Neural crest cell (in vitro differentiated cells): Measurements from ENCODE around the gene SHD. TPM values are rescaled to one million over a fixed set of nuclear protein-coding genes. Genes with fewer than 3 reads are reported as not detected.
A peak's percentile ranks its signal among the peaks of the same experiment; 100 is the strongest.
"Not testable (repeated sequence)": the region's sequence is repeated elsewhere in the genome, so short reads cannot be mapped to it uniquely, and the experiment has no call there.

Source experiments
- DNase-seq: peaks from one replicate; pipeline ENCODE4 v3.0.0; 2021; ENCODE audit warnings: low read depth, mixed read lengths, low spot score
- H3K27ac Mint-ChIP-seq: one replicate; pipeline ENCODE4 v1.8.0; 2021; ENCODE audit warnings: mild to moderate bottlenecking, mixed read lengths; ENCODE audit not compliant: unreplicated experiment
- H3K27me3 Mint-ChIP-seq: 2 replicates; pipeline ENCODE4 v1.8.0; 2021; ENCODE audit warnings: low read depth, mild to moderate bottlenecking, mixed read lengths
- H3K36me3 Mint-ChIP-seq: 2 replicates; pipeline ENCODE4 v1.8.0; 2021; ENCODE audit warnings: low read depth, mild to moderate bottlenecking, mixed read lengths
- H3K4me1 Mint-ChIP-seq: 2 replicates; pipeline ENCODE4 v1.8.0; 2021; ENCODE audit warnings: mixed read lengths
- H3K4me3 Mint-ChIP-seq: one replicate; pipeline ENCODE4 v1.8.0; 2021; ENCODE audit warnings: mild to moderate bottlenecking, mixed read lengths
- H3K9me3 Mint-ChIP-seq: 2 replicates; pipeline ENCODE4 v1.8.0; 2021; ENCODE audit warnings: mixed read lengths
- total RNA-seq: library from RNA; stranded (reverse); gene quantifications from 2 replicates; pipeline ENCODE4 v1.2.1, GENCODE V29; 2021
- TF ChIP-seq, protein P1 (sequence below): fragments of 200-600 bp; sonication (generic); conservative IDR thresholded peaks from 2 replicates; pipeline ENCODE4 v1.5.0; 2021; ENCODE audit warnings: antibody characterized with exemption, mild to moderate bottlenecking

SHD gene
- total RNA-seq, 1 donor from 2014 or later = 2.7 TPM

DNA sequence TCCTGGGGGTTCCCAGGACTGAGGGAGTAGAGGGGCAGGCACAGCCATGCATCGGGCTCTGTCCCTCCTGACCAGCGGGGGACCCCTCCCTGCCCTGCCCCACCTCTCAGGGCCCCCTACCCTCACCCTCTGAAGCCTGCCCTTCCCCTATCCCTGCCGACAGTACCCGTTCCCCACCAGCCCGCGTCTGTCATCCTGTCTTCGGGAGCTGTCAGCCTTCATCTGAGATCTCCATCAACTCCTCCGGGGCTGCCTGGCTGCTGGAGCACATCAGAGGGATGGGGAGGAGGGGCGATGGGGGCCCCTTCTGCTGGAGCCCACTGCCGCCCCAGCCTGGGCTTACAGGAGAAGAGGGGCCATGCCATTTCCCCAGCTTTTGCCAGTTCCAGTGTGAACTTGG lies 6.2 kb upstream of the SHD start:
- Mint-ChIP-seq H3K36me3 (no peaks in the 10 kb centered on the region), H3K4me3 (no peak overlapping the region), H3K9me3 (no peaks in the 10 kb centered on the region), H3K27ac (no peak overlapping the region), H3K27me3 (peaks cover 15% of the 10 kb centered on the region), H3K4me1 (no peaks in the 10 kb centered on the region)
- TF ChIP-seq, protein P1, sequence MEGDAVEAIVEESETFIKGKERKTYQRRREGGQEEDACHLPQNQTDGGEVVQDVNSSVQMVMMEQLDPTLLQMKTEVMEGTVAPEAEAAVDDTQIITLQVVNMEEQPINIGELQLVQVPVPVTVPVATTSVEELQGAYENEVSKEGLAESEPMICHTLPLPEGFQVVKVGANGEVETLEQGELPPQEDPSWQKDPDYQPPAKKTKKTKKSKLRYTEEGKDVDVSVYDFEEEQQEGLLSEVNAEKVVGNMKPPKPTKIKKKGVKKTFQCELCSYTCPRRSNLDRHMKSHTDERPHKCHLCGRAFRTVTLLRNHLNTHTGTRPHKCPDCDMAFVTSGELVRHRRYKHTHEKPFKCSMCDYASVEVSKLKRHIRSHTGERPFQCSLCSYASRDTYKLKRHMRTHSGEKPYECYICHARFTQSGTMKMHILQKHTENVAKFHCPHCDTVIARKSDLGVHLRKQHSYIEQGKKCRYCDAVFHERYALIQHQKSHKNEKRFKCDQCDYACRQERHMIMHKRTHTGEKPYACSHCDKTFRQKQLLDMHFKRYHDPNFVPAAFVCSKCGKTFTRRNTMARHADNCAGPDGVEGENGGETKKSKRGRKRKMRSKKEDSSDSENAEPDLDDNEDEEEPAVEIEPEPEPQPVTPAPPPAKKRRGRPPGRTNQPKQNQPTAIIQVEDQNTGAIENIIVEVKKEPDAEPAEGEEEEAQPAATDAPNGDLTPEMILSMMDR = no peak
- no peak for DNase-seq

DNA sequence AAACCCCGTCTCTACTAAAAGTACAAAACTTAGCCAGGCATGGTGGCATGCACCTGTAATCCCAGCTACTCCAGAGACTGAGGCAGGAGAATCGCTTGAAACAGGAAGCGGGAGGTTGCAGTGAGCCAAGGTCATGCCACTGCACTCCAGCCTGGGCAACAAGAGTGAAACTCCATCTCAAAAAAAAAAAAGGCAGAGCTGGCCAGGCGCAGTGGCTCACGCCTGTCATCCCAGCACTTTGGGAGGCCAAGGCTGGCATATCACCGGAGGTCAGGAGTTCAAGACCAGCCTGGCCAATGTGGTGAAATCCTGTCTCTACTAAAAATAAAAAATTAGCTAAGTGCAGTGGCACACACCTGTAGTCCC lies 4.8 kb upstream of the SHD start:
- not testable (repeated sequence) for H3K27ac Mint-ChIP-seq, DNase-seq, H3K36me3 Mint-ChIP-seq, H3K4me3 Mint-ChIP-seq, H3K9me3 Mint-ChIP-seq, H3K4me1 Mint-ChIP-seq
- peaks cover 25% of the 10 kb centered on the region for H3K27me3 Mint-ChIP-seq

DNA sequence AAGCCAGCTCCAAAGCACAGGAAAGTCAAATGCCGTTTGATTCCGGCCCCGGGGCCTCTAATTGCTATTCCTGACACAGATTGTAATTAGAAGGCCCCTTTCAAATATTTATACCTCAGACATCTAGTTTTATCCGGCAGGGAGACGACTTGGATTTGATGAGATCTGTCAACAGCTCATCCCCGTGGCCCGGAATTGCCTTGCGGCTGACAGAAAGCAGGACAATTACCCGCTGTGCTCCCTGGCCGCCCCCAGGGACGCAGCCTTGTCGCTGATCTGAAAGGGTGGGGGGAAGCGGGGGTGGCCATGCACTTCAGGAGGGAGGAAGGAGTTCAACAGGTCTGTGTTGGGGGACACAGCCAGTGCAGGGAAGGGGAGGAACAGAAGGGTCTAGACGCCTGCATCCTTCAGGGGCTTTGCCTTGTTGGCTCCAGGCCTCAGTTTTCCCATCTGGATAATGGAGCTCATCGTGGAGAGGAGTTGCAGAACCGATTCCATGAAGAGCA lies 1.8 kb upstream of the SHD start:
- peaks cover 4% of the 10 kb centered on the region for H3K4me1 Mint-ChIP-seq
- no peak for DNase-seq
- H3K27me3 Mint-ChIP-seq = peaks cover 52% of the 10 kb centered on the region
- H3K4me3 Mint-ChIP-seq = no peak overlapping the region
- TF ChIP-seq, protein P1 = no peak
- H3K27ac Mint-ChIP-seq = peak overlapping the region; percentile 43
- H3K36me3 Mint-ChIP-seq = no peaks in the 10 kb centered on the region
- no peaks in the 10 kb centered on the region for H3K9me3 Mint-ChIP-seq

DNA sequence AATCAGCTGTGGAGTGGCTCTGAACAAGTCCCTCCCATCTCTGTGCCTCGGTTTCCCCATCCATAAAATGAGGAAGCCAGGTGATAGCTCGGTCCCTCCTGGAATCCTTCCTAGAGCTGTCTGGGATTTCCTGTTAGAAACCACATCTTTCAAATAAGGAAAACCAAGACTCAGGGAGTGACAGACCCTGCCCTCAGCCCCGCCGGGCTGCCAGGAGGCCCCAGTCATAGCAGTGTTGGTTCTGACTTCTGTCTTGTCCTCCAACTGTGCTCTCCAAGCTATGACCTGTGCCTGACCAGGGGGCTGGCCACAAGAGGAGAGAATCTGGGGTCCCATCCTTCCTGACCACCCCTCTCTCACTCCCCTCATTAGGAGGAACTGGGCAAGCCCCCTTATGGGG lies 1.1 kb upstream of the SHD start:
- peaks cover 4% of the 10 kb centered on the region for H3K4me1 Mint-ChIP-seq
- no peaks in the 10 kb centered on the region for H3K36me3 Mint-ChIP-seq
- TF ChIP-seq, protein P1 = no peak
- no peak for DNase-seq
- no peak overlapping the region for H3K4me3 Mint-ChIP-seq
- H3K27ac Mint-ChIP-seq = no peak overlapping the region
- H3K27me3 Mint-ChIP-seq = peaks cover 58% of the 10 kb centered on the region
- H3K9me3 Mint-ChIP-seq = no peaks in the 10 kb centered on the region

DNA sequence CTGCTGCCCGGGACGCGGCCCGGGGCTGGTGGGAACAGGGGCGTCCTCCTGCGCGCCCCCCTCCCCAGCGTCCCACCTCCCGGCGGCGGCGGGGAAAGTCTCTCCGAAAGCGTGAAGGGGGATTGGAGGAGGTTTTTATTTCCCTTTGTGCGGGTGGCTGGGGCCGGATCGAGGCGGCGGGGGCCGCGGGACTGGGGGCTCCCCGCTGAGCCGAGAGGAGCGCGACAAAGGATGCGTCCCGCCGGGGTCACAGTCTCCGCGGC lies 132 bp downstream of the SHD start:
- no peak overlapping the region for H3K27ac Mint-ChIP-seq
- no peaks in the 10 kb centered on the region for H3K36me3 Mint-ChIP-seq
- H3K9me3 Mint-ChIP-seq = no peaks in the 10 kb centered on the region
- peaks cover 4% of the 10 kb centered on the region for H3K4me1 Mint-ChIP-seq
- H3K27me3 Mint-ChIP-seq = peaks cover 68% of the 10 kb centered on the region
- H3K4me3 Mint-ChIP-seq = no peak overlapping the region
- TF ChIP-seq, protein P1 = no peak
- no peak for DNase-seq

DNA sequence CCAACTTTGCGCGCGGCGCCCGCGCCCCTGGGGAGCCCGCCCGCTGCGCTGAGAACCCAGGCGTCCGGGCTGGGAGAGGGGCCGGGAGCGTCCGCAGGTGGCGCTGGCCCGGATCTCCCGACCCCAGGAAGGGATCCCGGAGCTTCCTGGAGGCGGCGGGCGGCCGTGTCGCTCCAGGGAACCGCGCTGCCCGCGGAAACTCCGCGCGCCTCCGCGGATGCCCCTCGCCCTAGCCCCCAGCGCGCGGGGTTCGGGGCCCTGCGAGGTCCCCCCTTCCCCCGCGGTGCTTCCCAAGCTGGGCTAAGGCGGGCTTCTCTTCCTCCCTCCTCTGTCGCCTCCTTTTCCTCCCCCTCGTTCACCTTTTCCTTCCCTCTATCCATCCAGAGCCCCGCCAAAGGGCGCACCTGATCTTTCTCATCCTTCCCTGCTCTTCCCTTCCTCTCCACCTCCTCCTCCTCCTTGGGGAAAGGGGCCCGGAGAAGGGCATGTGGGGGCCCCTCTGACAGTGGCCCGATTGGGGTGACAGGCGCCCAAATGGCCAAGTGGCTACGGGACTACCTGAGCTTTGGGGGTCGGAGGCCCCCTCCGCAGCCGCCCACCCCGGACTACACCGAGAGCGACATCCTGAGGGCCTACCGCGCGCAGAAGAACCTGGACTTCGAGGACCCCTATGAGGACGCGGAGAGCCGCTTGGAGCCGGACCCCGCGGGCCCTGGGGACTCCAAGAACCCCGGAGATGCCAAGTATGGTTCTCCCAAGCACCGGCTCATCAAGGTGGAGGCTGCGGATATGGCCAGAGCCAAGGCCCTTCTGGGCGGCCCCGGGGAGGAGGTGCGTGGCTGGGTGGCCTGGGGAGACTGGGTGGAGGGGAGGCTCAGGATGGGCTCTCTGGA lies 710 bp downstream of the SHD start:
- Mint-ChIP-seq H3K27me3 (peaks cover 74% of the 10 kb centered on the region), H3K4me1 (peaks cover 4% of the 10 kb centered on the region), H3K4me3 (peak overlapping the region; percentile 78), H3K36me3 (no peaks in the 10 kb centered on the region), H3K9me3 (no peaks in the 10 kb centered on the region), H3K27ac (no peak overlapping the region)
- TF ChIP-seq, protein P1 = no peak
- no peak for DNase-seq
